Chondrocyte (in vitro differentiated cells): ENCODE data around the gene STON2. TPM values are rescaled to one million over a fixed set of nuclear protein-coding genes. Genes with fewer than 3 reads are reported as not detected.
A peak's percentile ranks its signal among the peaks of the same experiment; 100 is the strongest.

ENCODE experiments used
- DNase-seq: peaks from one replicate; pipeline ENCODE4 v3.0.0; 2021; ENCODE audit warnings: mixed read lengths, low spot score
- H3K27ac Mint-ChIP-seq: one replicate; pipeline ENCODE4 v1.8.0; 2021; ENCODE audit warnings: mild to moderate bottlenecking, moderate library complexity, mixed read lengths; ENCODE audit not compliant: unreplicated experiment
- H3K27me3 Mint-ChIP-seq: 2 replicates; pipeline ENCODE4 v1.8.0; 2021; ENCODE audit warnings: low read depth, mixed read lengths
- H3K36me3 Mint-ChIP-seq: 2 replicates; pipeline ENCODE4 v1.8.0; 2021; ENCODE audit warnings: low read depth, mixed read lengths
- H3K4me1 Mint-ChIP-seq: 2 replicates; pipeline ENCODE4 v1.8.0; 2021; ENCODE audit warnings: low read depth, mild to moderate bottlenecking, mixed read lengths
- H3K4me3 Mint-ChIP-seq: one replicate; pipeline ENCODE4 v1.8.0; 2021; ENCODE audit warnings: mild to moderate bottlenecking, moderate library complexity, mixed read lengths; ENCODE audit not compliant: unreplicated experiment
- H3K9me3 Mint-ChIP-seq: 2 replicates; pipeline ENCODE4 v1.8.0; 2021; ENCODE audit warnings: low read depth, mixed read lengths
- total RNA-seq: library from RNA; stranded (reverse); gene quantifications from 3 replicates; pipeline ENCODE4 v1.2.1, GENCODE V29; 2021
- TF ChIP-seq, protein P1 (sequence below): fragments of 200-600 bp; sonication (generic); IDR thresholded peaks from 2 replicates; pipeline ENCODE4 v1.5.0; 2021; ENCODE audit warnings: antibody characterized with exemption, mild to moderate bottlenecking, moderate library complexity

STON2 gene
- total RNA-seq, 1 donor from 2014 or later, result not detected

DNA sequence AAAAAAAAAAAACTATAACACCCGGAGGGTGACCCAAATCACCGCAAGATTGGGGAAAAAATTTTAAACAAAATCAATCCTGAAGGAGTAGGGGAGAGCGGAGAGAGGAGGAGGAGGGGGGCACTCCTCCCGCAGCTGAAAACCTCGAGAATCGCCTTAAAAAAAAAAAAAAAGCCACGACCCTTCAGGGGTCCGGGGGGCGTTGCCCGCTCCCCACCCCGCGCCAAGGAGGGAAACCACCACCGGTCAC lies 179.6 kb downstream of the STON2 start:
- TF ChIP-seq, protein P1, sequence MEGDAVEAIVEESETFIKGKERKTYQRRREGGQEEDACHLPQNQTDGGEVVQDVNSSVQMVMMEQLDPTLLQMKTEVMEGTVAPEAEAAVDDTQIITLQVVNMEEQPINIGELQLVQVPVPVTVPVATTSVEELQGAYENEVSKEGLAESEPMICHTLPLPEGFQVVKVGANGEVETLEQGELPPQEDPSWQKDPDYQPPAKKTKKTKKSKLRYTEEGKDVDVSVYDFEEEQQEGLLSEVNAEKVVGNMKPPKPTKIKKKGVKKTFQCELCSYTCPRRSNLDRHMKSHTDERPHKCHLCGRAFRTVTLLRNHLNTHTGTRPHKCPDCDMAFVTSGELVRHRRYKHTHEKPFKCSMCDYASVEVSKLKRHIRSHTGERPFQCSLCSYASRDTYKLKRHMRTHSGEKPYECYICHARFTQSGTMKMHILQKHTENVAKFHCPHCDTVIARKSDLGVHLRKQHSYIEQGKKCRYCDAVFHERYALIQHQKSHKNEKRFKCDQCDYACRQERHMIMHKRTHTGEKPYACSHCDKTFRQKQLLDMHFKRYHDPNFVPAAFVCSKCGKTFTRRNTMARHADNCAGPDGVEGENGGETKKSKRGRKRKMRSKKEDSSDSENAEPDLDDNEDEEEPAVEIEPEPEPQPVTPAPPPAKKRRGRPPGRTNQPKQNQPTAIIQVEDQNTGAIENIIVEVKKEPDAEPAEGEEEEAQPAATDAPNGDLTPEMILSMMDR, result no peak
- H3K9me3 Mint-ChIP-seq, result no peaks in the 10 kb centered on the region
- peaks cover 39% of the 10 kb centered on the region for H3K4me1 Mint-ChIP-seq
- DNase-seq, result no peak
- H3K27ac Mint-ChIP-seq, result peak overlapping the region; percentile 97
- H3K36me3 Mint-ChIP-seq, result peaks cover 7% of the 10 kb centered on the region
- peak overlapping the region; percentile 89 for H3K4me3 Mint-ChIP-seq
- H3K27me3 Mint-ChIP-seq, result no peaks in the 10 kb centered on the region

DNA sequence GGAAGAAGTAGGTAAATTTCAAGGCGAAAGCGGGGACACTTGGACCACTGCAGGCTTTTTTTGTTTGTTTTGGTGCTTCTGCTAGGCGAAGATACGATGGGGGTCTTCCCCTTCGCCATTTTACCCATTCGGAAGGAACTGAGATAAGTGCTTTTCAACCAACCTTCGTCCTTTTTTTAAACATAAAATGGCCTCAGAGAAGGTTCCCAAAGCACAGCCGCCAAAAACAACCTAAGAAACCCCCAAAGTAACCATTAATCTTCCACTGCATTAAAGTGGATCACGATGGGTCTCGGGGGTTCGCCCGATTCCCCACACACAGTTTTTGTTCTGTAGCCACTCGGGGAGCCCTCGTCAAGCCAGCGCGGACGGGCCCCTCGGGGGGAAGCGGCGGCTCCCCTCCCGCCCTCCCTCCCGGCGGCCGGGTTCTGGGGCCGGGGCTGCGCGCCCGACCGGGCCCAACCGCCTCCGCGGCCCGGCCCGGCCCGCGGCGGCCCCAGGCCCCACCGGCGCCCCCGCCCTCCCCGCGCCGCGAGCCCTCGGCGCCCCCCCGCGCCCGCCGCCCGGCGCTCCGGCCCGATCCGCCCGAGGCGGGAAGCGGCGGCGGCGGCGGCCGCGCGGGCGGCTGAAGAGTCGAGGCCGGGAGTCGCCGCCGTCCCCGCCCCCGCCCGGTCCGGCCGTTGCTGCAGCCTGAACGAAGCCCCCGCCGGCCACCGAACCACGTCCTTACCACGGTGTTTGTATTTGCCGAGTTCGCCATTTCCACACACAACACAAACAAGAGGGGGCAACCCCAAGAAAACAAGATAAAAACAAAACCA lies 180.2 kb downstream of the STON2 start:
- TF ChIP-seq, protein P1, result no peak

DNA sequence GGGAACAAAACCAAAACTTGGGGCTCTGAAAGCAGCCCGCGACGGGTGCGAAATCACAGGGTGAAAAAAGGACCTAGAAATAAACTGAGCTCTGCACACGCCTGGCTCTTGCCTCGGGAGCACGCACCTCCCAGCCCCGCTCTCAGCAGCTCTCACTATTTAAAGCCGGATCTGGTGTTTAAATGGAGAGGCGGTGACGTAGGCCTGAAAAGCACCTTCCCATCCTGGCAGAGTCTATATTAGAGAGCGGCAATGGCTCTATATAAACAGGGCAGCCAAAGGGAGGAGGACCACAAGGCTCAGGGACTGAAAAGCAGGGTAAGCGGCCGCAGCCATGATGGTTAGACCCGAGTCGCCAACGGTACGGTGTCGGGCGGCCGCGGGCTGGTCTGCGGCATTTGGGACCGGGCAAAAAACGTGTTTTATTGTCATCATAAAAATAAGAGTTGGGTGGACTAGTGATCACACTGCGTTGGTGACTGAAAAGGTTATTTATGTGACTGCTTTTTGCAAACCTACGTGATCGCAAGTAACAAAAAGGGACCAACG lies 180.8 kb downstream of the STON2 start:
- Mint-ChIP-seq H3K4me1 (peaks cover 39% of the 10 kb centered on the region), H3K36me3 (peaks cover 7% of the 10 kb centered on the region), H3K4me3 (peak overlapping the region; percentile 97), H3K27ac (peak overlapping the region; percentile 100), H3K27me3 (no peaks in the 10 kb centered on the region), H3K9me3 (no peaks in the 10 kb centered on the region)
- no peak for DNase-seq
- TF ChIP-seq, protein P1, result no peak

More for the DNA sequence above, 180.2 kb downstream of the STON2 start:
- peaks cover 39% of the 10 kb centered on the region for H3K4me1 Mint-ChIP-seq
- H3K36me3 Mint-ChIP-seq, result peaks cover 7% of the 10 kb centered on the region
- H3K27me3 Mint-ChIP-seq, result no peaks in the 10 kb centered on the region
- no peaks in the 10 kb centered on the region for H3K9me3 Mint-ChIP-seq
- no peak for DNase-seq
- peak overlapping the region; percentile 100 for H3K27ac Mint-ChIP-seq
- peak overlapping the region; percentile 97 for H3K4me3 Mint-ChIP-seq

DNA sequence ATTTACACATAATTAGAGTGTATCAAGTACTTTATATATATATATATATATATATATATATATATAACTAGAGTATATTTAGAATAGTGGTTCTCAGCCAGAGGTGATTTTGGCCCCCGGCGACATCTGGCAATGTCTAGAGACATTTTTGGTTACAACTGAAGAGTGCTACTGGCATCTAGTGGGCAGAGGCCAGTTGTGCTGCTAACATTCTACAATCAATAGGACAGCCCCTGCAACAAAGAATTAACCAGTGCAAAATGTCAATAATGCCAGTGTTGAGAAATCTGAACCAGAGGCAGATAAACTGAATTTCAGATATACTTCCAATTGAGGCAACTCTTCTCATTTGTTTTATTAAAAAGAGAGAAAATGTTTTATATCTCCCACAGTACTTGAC lies 188.3 kb downstream of the STON2 start:
- H3K27ac Mint-ChIP-seq, result no peak overlapping the region
- peaks cover 15% of the 10 kb centered on the region for H3K36me3 Mint-ChIP-seq
- DNase-seq, result no peak

More for the DNA sequence above, 188.3 kb downstream of the STON2 start:
- peaks cover 26% of the 10 kb centered on the region for H3K4me1 Mint-ChIP-seq
- H3K4me3 Mint-ChIP-seq, result no peak overlapping the region
- no peaks in the 10 kb centered on the region for H3K9me3 Mint-ChIP-seq
- H3K27me3 Mint-ChIP-seq, result no peaks in the 10 kb centered on the region
- TF ChIP-seq, protein P1, result peak; percentile 75

Other genes with a start within 250 kb of the STON2 start
- gene GTF2A1, start 179.4 kb downstream of the STON2 start, total RNA-seq, result 38.6 to 43.0 TPM (median 42.4 TPM) in 3 replicates
- gene SEL1L, start 133.5 kb upstream of the STON2 start, total RNA-seq, result 169 to 201 TPM (median 194 TPM) in 3 replicates